Mesenchymal stem cell (in vitro differentiated cells and primary cell): Measurements from ENCODE around the gene SLC51B.

Experiments used
- DNase-seq: peaks from one replicate; pipeline ENCODE4 v3.0.0-alpha.2; 2013
- H2AFZ ChIP-seq: one replicate; pipeline ENCODE4 v1.6.1; 2013; ENCODE audit warnings: low read depth, mild to moderate bottlenecking, control low read depth, inconsistent platforms, low read length, moderate library complexity
- H2AK5ac ChIP-seq: 2 replicates; pipeline ENCODE4 v1.6.1; 2013; ENCODE audit warnings: low read length, moderate library complexity, mild to moderate bottlenecking, inconsistent platforms; ENCODE audit not compliant: severe bottlenecking
- H2BK120ac ChIP-seq: one replicate; pipeline ENCODE4 v1.6.1; 2013; ENCODE audit warnings: low read depth, mild to moderate bottlenecking, inconsistent platforms, low read length, moderate library complexity
- H2BK12ac ChIP-seq, 2 experiments: one replicate each; pipeline ENCODE4 v1.6.1; 2013; ENCODE audit warnings: inconsistent platforms in 2 of 2, low read length in 2 of 2, mild to moderate bottlenecking in 2 of 2, moderate library complexity in 2 of 2, control low read depth in 1 of 2
- H2BK15ac ChIP-seq: one replicate; pipeline ENCODE4 v1.6.1; 2013; ENCODE audit warnings: mild to moderate bottlenecking, low read depth, inconsistent platforms; ENCODE audit not compliant: poor library complexity, severe bottlenecking
- H2BK5ac ChIP-seq: 2 replicates; pipeline ENCODE4 v1.6.1; 2013; ENCODE audit warnings: low read depth, mild to moderate bottlenecking, low read length, control low read depth, inconsistent platforms; ENCODE audit not compliant: poor library complexity, severe bottlenecking
- H3K14ac ChIP-seq, 2 experiments: one replicate each; pipeline ENCODE4 v1.6.1; 2013; ENCODE audit warnings: inconsistent platforms in 2 of 2, low read length in 2 of 2, control low read depth in 1 of 2, mild to moderate bottlenecking in 1 of 2, moderate library complexity in 1 of 2
- H3K18ac ChIP-seq, 2 experiments: one replicate each; pipeline ENCODE4 v1.6.1; 2013; ENCODE audit warnings: inconsistent platforms in 2 of 2, low read length in 2 of 2, control low read depth in 1 of 2, low read depth in 1 of 2, mild to moderate bottlenecking in 1 of 2
- H3K23ac ChIP-seq, 2 experiments: one replicate each; pipeline ENCODE4 v1.6.1; 2013; ENCODE audit warnings: inconsistent platforms in 2 of 2, low read length in 2 of 2, mild to moderate bottlenecking in 2 of 2, moderate library complexity in 2 of 2, control low read depth in 1 of 2
- H3K27ac ChIP-seq: 2 replicates; pipeline ENCODE4 v1.5.1; 2013; ENCODE audit warnings: mild to moderate bottlenecking, moderate library complexity, low read length, control low read depth, inconsistent platforms; ENCODE audit not compliant: poor library complexity, severe bottlenecking
- H3K27me3 ChIP-seq, 2 experiments: 2 replicates each; pipeline versions ENCODE4 v1.6.1 to v1.7.0; 2013; ENCODE audit warnings: low read length in 2 of 2, mild to moderate bottlenecking in 2 of 2, moderate library complexity in 2 of 2, control low read depth in 1 of 2, inconsistent platforms in 1 of 2; ENCODE audit not compliant: control insufficient read depth in 1 of 2, insufficient read depth in 1 of 2
- H3K36me3 ChIP-seq, 2 experiments: 2 replicates each; pipeline versions ENCODE4 v1.6.1 to v1.7.0; 2013; ENCODE audit warnings: low read length in 2 of 2, control low read depth in 1 of 2, inconsistent platforms in 1 of 2, low read depth in 1 of 2, mild to moderate bottlenecking in 1 of 2; ENCODE audit not compliant: insufficient read depth in 2 of 2, control insufficient read depth in 1 of 2
- H3K4ac ChIP-seq, 2 experiments: one replicate each; pipeline ENCODE4 v1.6.1; 2013; ENCODE audit warnings: inconsistent platforms in 2 of 2, low read length in 2 of 2, mild to moderate bottlenecking in 2 of 2, moderate library complexity in 2 of 2, control low read depth in 1 of 2, low read depth in 1 of 2
- H3K4me1 ChIP-seq: 2 replicates; pipeline ENCODE4 v1.6.1; 2013; ENCODE audit warnings: low read depth, low read length, control low read depth; ENCODE audit not compliant: control insufficient read depth, insufficient read depth
- H3K4me2 ChIP-seq: 2 replicates; pipeline ENCODE4 v1.6.1; 2013; ENCODE audit warnings: low read length, mild to moderate bottlenecking, inconsistent platforms; ENCODE audit not compliant: poor library complexity, severe bottlenecking
- H3K4me3 ChIP-seq, 2 experiments: 2 replicates each; pipeline versions ENCODE4 v1.5.1 to v1.7.0; 2013; ENCODE audit warnings: low read length in 2 of 2, mild to moderate bottlenecking in 2 of 2, control low read depth in 1 of 2, low read depth in 1 of 2; ENCODE audit not compliant: insufficient read depth in 1 of 2
- H3K79me1 ChIP-seq: replicated peaks from 2 replicates; pipeline ENCODE4 v1.6.1; 2013; ENCODE audit warnings: mild to moderate bottlenecking, control low read depth, low read length, inconsistent platforms; ENCODE audit not compliant: poor library complexity, severe bottlenecking
- H3K9ac ChIP-seq: 2 replicates; pipeline ENCODE4 v1.7.0; 2013; ENCODE audit warnings: mild to moderate bottlenecking, low read length, moderate library complexity
- H3K9me3 ChIP-seq: 2 replicates; pipeline ENCODE4 v1.7.0; 2013; ENCODE audit warnings: mild to moderate bottlenecking, low read length; ENCODE audit not compliant: control insufficient read depth
- H4K8ac ChIP-seq: one replicate; pipeline ENCODE4 v1.6.1; 2013; ENCODE audit warnings: inconsistent platforms, mild to moderate bottlenecking, low read length, moderate library complexity
- H4K91ac ChIP-seq: one replicate; pipeline ENCODE4 v1.6.1; 2013; ENCODE audit warnings: mild to moderate bottlenecking, low read length, inconsistent platforms
- WGBS: methylation state at CpG from one replicate; pipeline ENCODE4 v1.1.7; 2013; ENCODE audit warnings: mixed read lengths; 5-methylcytosine and 5-hydroxymethylcytosine counted together

SLC51B gene

GRCh38 chr15:65088643-65089021, 43.4 kb downstream of the SLC51B start:
- H2BK5ac ChIP-seq: no peak overlapping the region
- H3K27ac ChIP-seq: no peak overlapping the region
- H3K4me3 ChIP-seq: no peak overlapping the region
- H3K18ac ChIP-seq: no peak overlapping the region
- no peak overlapping the region for H2BK12ac ChIP-seq
- H3K23ac ChIP-seq: no peak overlapping the region
- no peak overlapping the region for H3K4ac ChIP-seq
- peak overlapping the region; percentile 35 for H4K91ac ChIP-seq
- no peak for DNase-seq
- H3K36me3 ChIP-seq: peaks cover 0 to 12% of the 10 kb centered on the region in 2 experiments
- H4K8ac ChIP-seq: no peak overlapping the region
- no peak overlapping the region for H2AK5ac ChIP-seq
- no peaks in the 10 kb centered on the region for H3K9me3 ChIP-seq
- no peak overlapping the region for H3K14ac ChIP-seq
- no peak overlapping the region for H3K4me2 ChIP-seq
- WGBS: 96% methylated on average over 5 of the region's 6 CpGs
- no peak overlapping the region for H3K9ac ChIP-seq
- H3K79me1 ChIP-seq: no peaks in the 10 kb centered on the region
- no peak overlapping the region for H2BK15ac ChIP-seq
- peaks cover 34 to 41% of the 10 kb centered on the region in 2 experiments for H3K27me3 ChIP-seq
- peaks cover 15% of the 10 kb centered on the region for H3K4me1 ChIP-seq
- H2AFZ ChIP-seq: no peak overlapping the region
- no peak overlapping the region for H2BK120ac ChIP-seq

GRCh38 chr15:65089206-65089824, 44.1 kb downstream of the SLC51B start:
- no peak overlapping the region for H2BK15ac ChIP-seq
- no peak overlapping the region for H3K4me2 ChIP-seq
- H3K14ac ChIP-seq: no peak overlapping the region
- H3K9me3 ChIP-seq: no peaks in the 10 kb centered on the region
- peaks cover 0 to 17% of the 10 kb centered on the region in 2 experiments for H3K36me3 ChIP-seq
- DNase-seq: no peak
- no peak overlapping the region for H2AFZ ChIP-seq
- peaks cover 16% of the 10 kb centered on the region for H3K4me1 ChIP-seq
- WGBS: 95% methylated on average over 3 of the region's 5 CpGs
- H4K91ac ChIP-seq: no peak overlapping the region
- H3K4me3 ChIP-seq: no peak overlapping the region
- H3K79me1 ChIP-seq: no peaks in the 10 kb centered on the region
- H3K27me3 ChIP-seq: peaks cover 30 to 34% of the 10 kb centered on the region in 2 experiments
- no peak overlapping the region for H2AK5ac ChIP-seq
- no peak overlapping the region for H3K4ac ChIP-seq
- no peak overlapping the region for H3K9ac ChIP-seq
- H4K8ac ChIP-seq: no peak overlapping the region
- no peak overlapping the region for H2BK120ac ChIP-seq
- H3K27ac ChIP-seq: no peak overlapping the region
- no peak overlapping the region for H2BK5ac ChIP-seq
- no peak overlapping the region for H3K23ac ChIP-seq
- H3K18ac ChIP-seq: no peak overlapping the region
- H2BK12ac ChIP-seq: peak overlapping the region in 1 of 2 experiments; percentile 33

GRCh38 chr15:65091946-65092770, 47.0 kb downstream of the SLC51B start:
- Histone ChIP-seq H3K4ac (no peak overlapping the region), H3K18ac (no peak overlapping the region), H4K91ac (no peak overlapping the region), H3K4me3 (no peak overlapping the region), H4K8ac (no peak overlapping the region), H3K4me1 (peaks cover 31% of the 10 kb centered on the region), H3K4me2 (no peak overlapping the region), H2AFZ (no peak overlapping the region), H3K9me3 (no peaks in the 10 kb centered on the region), H3K79me1 (no peaks in the 10 kb centered on the region), H3K9ac (no peak overlapping the region), H3K27me3 (peaks cover 7 to 8% of the 10 kb centered on the region in 2 experiments), H2BK12ac (no peak overlapping the region), H3K36me3 (peaks cover 9 to 24% of the 10 kb centered on the region in 2 experiments), H2BK120ac (no peak overlapping the region), H3K14ac (no peak overlapping the region), H3K27ac (no peak overlapping the region), H2BK5ac (no peak overlapping the region), H2BK15ac (no peak overlapping the region), H3K23ac (no peak overlapping the region), H2AK5ac (no peak overlapping the region)
- no peak for DNase-seq
- WGBS: 91% methylated on average over 12 of the region's 12 CpGs
